Measurements from ENCODE around the gene ADGRL3.

- no peak for TF ChIP-seq EP300 (IDR thresholded peaks at IDR 0.05; ENCODE audit: low read depth)
- TF ChIP-seq, protein P1, sequence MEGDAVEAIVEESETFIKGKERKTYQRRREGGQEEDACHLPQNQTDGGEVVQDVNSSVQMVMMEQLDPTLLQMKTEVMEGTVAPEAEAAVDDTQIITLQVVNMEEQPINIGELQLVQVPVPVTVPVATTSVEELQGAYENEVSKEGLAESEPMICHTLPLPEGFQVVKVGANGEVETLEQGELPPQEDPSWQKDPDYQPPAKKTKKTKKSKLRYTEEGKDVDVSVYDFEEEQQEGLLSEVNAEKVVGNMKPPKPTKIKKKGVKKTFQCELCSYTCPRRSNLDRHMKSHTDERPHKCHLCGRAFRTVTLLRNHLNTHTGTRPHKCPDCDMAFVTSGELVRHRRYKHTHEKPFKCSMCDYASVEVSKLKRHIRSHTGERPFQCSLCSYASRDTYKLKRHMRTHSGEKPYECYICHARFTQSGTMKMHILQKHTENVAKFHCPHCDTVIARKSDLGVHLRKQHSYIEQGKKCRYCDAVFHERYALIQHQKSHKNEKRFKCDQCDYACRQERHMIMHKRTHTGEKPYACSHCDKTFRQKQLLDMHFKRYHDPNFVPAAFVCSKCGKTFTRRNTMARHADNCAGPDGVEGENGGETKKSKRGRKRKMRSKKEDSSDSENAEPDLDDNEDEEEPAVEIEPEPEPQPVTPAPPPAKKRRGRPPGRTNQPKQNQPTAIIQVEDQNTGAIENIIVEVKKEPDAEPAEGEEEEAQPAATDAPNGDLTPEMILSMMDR (IDR thresholded peaks at IDR 0.05) = no peak
Observed at GRCh38 chr4:61493041-61493440, 292.9 kb downstream of the ADGRL3 start.

Measured in transverse colon (tissue), 3 donors.